Effector memory CD4-positive, alpha-beta T cell (primary cell): Measurements from ENCODE around the gene SEC11A.
"Not testable (repeated sequence)": the region's sequence is repeated elsewhere in the genome, so short reads cannot be mapped to it uniquely, and the experiment has no call there.

Source experiments
- DNase-seq, 3 donors: peaks; one replicate each; pipeline ENCODE4 v3.0.0-alpha.2; 2020
- H3K27ac ChIP-seq: 2 replicates; pipeline ENCODE4 v1.7.0; 2013; ENCODE audit warnings: mild to moderate bottlenecking, low read length, moderate library complexity; ENCODE audit not compliant: insufficient read depth, poor library complexity, severe bottlenecking
- H3K27me3 ChIP-seq: replicated peaks from 2 replicates; pipeline ENCODE4 v1.7.0; 2013; ENCODE audit warnings: mild to moderate bottlenecking, low read length; ENCODE audit not compliant: insufficient read depth, control insufficient read depth, poor library complexity, severe bottlenecking
- H3K36me3 ChIP-seq: 2 replicates; pipeline ENCODE4 v1.7.0; 2013; ENCODE audit warnings: mild to moderate bottlenecking, low read length, moderate library complexity; ENCODE audit not compliant: control insufficient read depth, insufficient read depth
- H3K4me1 ChIP-seq: 2 replicates; pipeline ENCODE4 v1.7.0; 2013; ENCODE audit warnings: low read length, mild to moderate bottlenecking; ENCODE audit not compliant: control insufficient read depth, insufficient read depth, poor library complexity, severe bottlenecking
- H3K4me3 ChIP-seq: 2 replicates; pipeline ENCODE4 v1.7.0; 2013; ENCODE audit warnings: low read length, low read depth, mild to moderate bottlenecking; ENCODE audit not compliant: insufficient read depth, poor library complexity, severe bottlenecking
- H3K9me3 ChIP-seq: 2 replicates; pipeline ENCODE4 v1.7.0; 2013; ENCODE audit warnings: mild to moderate bottlenecking, low read length, moderate library complexity; ENCODE audit not compliant: control insufficient read depth

SEC11A gene

GRCh38 chr15:84754889-84755288 is 39.0 kb upstream of the SEC11A start:
- not testable (repeated sequence) for H3K27ac ChIP-seq, H3K27me3 ChIP-seq, H3K36me3 ChIP-seq, H3K9me3 ChIP-seq, H3K4me3 ChIP-seq, DNase-seq
- H3K4me1 ChIP-seq = peaks cover 27% of the 10 kb centered on the region

GRCh38 chr15:84752700-84753099 is 36.8 kb upstream of the SEC11A start:
- Histone ChIP-seq H3K27me3 (no peaks in the 10 kb centered on the region), H3K9me3 (no peaks in the 10 kb centered on the region), H3K36me3 (no peaks in the 10 kb centered on the region), H3K4me3 (no peak overlapping the region), H3K4me1 (peaks cover 18% of the 10 kb centered on the region), H3K27ac (no peak overlapping the region)
- DNase-seq = no peak

GRCh38 chr15:84752195-84752594 is 36.3 kb upstream of the SEC11A start:
- DNase-seq = no peak
- Histone ChIP-seq H3K27me3 (no peaks in the 10 kb centered on the region), H3K4me3 (no peak overlapping the region), H3K9me3 (no peaks in the 10 kb centered on the region), H3K36me3 (no peaks in the 10 kb centered on the region), H3K4me1 (peaks cover 23% of the 10 kb centered on the region), H3K27ac (no peak overlapping the region)

GRCh38 chr15:84751721-84752120 is 35.8 kb upstream of the SEC11A start:
- not testable (repeated sequence) for DNase-seq, H3K27me3 ChIP-seq, H3K36me3 ChIP-seq, H3K9me3 ChIP-seq, H3K4me3 ChIP-seq, H3K27ac ChIP-seq
- H3K4me1 ChIP-seq = peaks cover 24% of the 10 kb centered on the region

- Histone ChIP-seq H3K4me3 (no peak overlapping the region), H3K27me3 (no peaks in the 10 kb centered on the region), H3K27ac (no peak overlapping the region), H3K4me1 (peaks cover 27% of the 10 kb centered on the region), H3K9me3 (no peaks in the 10 kb centered on the region), H3K36me3 (no peaks in the 10 kb centered on the region)
- no peak for DNase-seq
These were observed 34.7 kb upstream of the SEC11A start for GRCh38 chr15:84750583-84751092.

- Histone ChIP-seq H3K9me3 (no peaks in the 10 kb centered on the region), H3K4me3 (peak overlapping the region; percentile 77), H3K4me1 (peaks cover 21% of the 10 kb centered on the region), H3K36me3 (no peaks in the 10 kb centered on the region), H3K27me3 (no peaks in the 10 kb centered on the region), H3K27ac (peak overlapping the region; percentile 64)
- peak; percentile 11 to 24 (median 20) for DNase-seq
These were observed 33.4 kb upstream of the SEC11A start for GRCh38 chr15:84749111-84749991.

GRCh38 chr15:84748274-84749110 is 32.6 kb upstream of the SEC11A start, which contains the start of gene ZNF592:
TSS of gene ZNF592 (plus strand) at chr15:84748592. CDS start at chr15:84782676, 34,084 bp downstream.
- H3K9me3 ChIP-seq = no peaks in the 10 kb centered on the region
- peaks cover 21% of the 10 kb centered on the region for H3K4me1 ChIP-seq
- H3K27ac ChIP-seq = peak within 1 kb of the TSS; percentile 95
- no peaks in the 10 kb centered on the region for H3K27me3 ChIP-seq
- peak; percentile 72 to 75 (median 73) for DNase-seq
- H3K36me3 ChIP-seq = no peaks in the 10 kb centered on the region
- H3K4me3 ChIP-seq = peak within 1 kb of the TSS; percentile 77

- Histone ChIP-seq H3K27ac (peak overlapping the region; percentile 95), H3K36me3 (no peaks in the 10 kb centered on the region), H3K4me3 (peak overlapping the region; percentile 74), H3K27me3 (no peaks in the 10 kb centered on the region), H3K9me3 (no peaks in the 10 kb centered on the region), H3K4me1 (peaks cover 21% of the 10 kb centered on the region)
- peak; percentile 60 to 67 (median 63) for DNase-seq
These were observed 31.7 kb upstream of the SEC11A start for GRCh38 chr15:84747416-84748273.

GRCh38 chr15:84741121-84741520 is 25.2 kb upstream of the SEC11A start:
- Histone ChIP-seq H3K9me3 (no peaks in the 10 kb centered on the region), H3K4me3 (no peak overlapping the region), H3K27ac (no peak overlapping the region), H3K36me3 (no peaks in the 10 kb centered on the region), H3K4me1 (peaks cover 3% of the 10 kb centered on the region), H3K27me3 (no peaks in the 10 kb centered on the region)
- no peak for DNase-seq
